Iris pigment epithelial cell (primary cell): ENCODE measurements around the gene PPIAL4G.
"Not testable (repeated sequence)": the region's sequence is repeated elsewhere in the genome, so short reads cannot be mapped to it uniquely, and the experiment has no call there.

Source experiments
- DNase-seq: peaks from one replicate; pipeline ENCODE4 v3.0.0-alpha.2; 2011; ENCODE audit warnings: low read depth

The PPIAL4G gene

GRCh38 chr1:148483029-148483428, at the start of gene PPIAL4G:
TSS of gene PPIAL4G (minus strand) at chr1:148483302. CDS start at chr1:148483252, 50 bp downstream.
- DNase-seq, result not testable (repeated sequence)

GRCh38 chr1:148532158-148532557, 49.1 kb upstream of the PPIAL4G start:
- not testable (repeated sequence) for DNase-seq

GRCh38 chr1:148529101-148529567, 46.0 kb upstream of the PPIAL4G start:
- DNase-seq, result peak; percentile 60

- DNase-seq, result not testable (repeated sequence)
These were observed 45.5 kb upstream of the PPIAL4G start for GRCh38 chr1:148528591-148528990.

- DNase-seq, result not testable (repeated sequence)
These were observed 43.5 kb upstream of the PPIAL4G start for GRCh38 chr1:148526587-148526986.

GRCh38 chr1:148523205-148524144, 40.4 kb upstream of the PPIAL4G start:
- DNase-seq, result not testable (repeated sequence)

GRCh38 chr1:148522561-148523204, 39.6 kb upstream of the PPIAL4G start:
- peak; percentile 99 for DNase-seq

GRCh38 chr1:148522072-148522471, 39.0 kb upstream of the PPIAL4G start:
- peak; percentile 90 for DNase-seq

- not testable (repeated sequence) for DNase-seq
These were observed 31.2 kb upstream of the PPIAL4G start for GRCh38 chr1:148514310-148514709.

GRCh38 chr1:148512571-148513184, 29.6 kb upstream of the PPIAL4G start:
- DNase-seq, result peak; percentile 57

- not testable (repeated sequence) for DNase-seq
These were observed 10.8 kb upstream of the PPIAL4G start for GRCh38 chr1:148493933-148494332.

- DNase-seq, result not testable (repeated sequence)
These were observed 2.0 kb downstream of the PPIAL4G start for GRCh38 chr1:148481134-148481533.

GRCh38 chr1:148459694-148460093, 23.4 kb downstream of the PPIAL4G start:
- DNase-seq, result not testable (repeated sequence)

GRCh38 chr1:148458901-148459581, 24.1 kb downstream of the PPIAL4G start:
- not testable (repeated sequence) for DNase-seq

GRCh38 chr1:148458398-148458797, 24.7 kb downstream of the PPIAL4G start:
- not testable (repeated sequence) for DNase-seq

GRCh38 chr1:148452845-148453244, 30.3 kb downstream of the PPIAL4G start:
- not testable (repeated sequence) for DNase-seq

- DNase-seq, result not testable (repeated sequence)
These were observed 43.3 kb downstream of the PPIAL4G start for GRCh38 chr1:148439654-148440325.

GRCh38 chr1:148435406-148435805, 47.7 kb downstream of the PPIAL4G start:
- DNase-seq, result no peak

- DNase-seq, result no peak
These were observed 48.3 kb downstream of the PPIAL4G start for GRCh38 chr1:148434832-148435231.

GRCh38 chr1:148432916-148433317, 50.2 kb downstream of the PPIAL4G start:
- peak; percentile 11 for DNase-seq
